OCI-LY7 (cell line): ENCODE measurements around the gene GRIK1. TPM values are rescaled to one million over a fixed set of nuclear protein-coding genes. Genes with fewer than 3 reads are reported as not detected.

Experiments
- BruUV-seq: library from RNA; stranded (reverse); fragments of 400-500 nt; replicated peaks from 2 replicates; lab custom pipeline; 2021; lab: Mats Ljungman, UMichigan
- CTCF ChIA-PET: fragments of 300-600 bp; sonication (Branson Sonifier 250); formaldehyde crosslinking; loops from one replicate; lab custom pipeline; 2022; ENCODE audit warnings: antibody characterized with exemption; ENCODE audit not compliant: unreplicated experiment; lab: Charles Lee
- POLR2A ChIA-PET: fragments of 300-600 bp; sonication (Branson Sonifier 250); formaldehyde crosslinking; loops from one replicate; lab custom pipeline; 2022; ENCODE audit warnings: antibody characterized with exemption; lab: Charles Lee
- DNase-seq: peaks from one replicate; pipeline ENCODE4 v3.0.0-alpha.2; 2015; ENCODE audit warnings: low spot score
- H2AFZ ChIP-seq: fragments of 200-600 bp; sonication (generic), shearing (Covaris generic); 2 replicates; pipeline ENCODE4 v1.6.1; 2014; ENCODE audit warnings: mild to moderate bottlenecking, antibody characterized with exemption, low read length, moderate library complexity
- H3K27ac ChIP-seq: fragments of 200-600 bp; sonication (generic); 2 replicates; pipeline ENCODE4 v1.5.1; 2014; ENCODE audit warnings: mixed run types, low read depth, mild to moderate bottlenecking, moderate library complexity, low read length, inconsistent platforms; ENCODE audit not compliant: poor library complexity, severe bottlenecking
- H3K36me3 ChIP-seq: fragments of 200-600 bp; sonication (generic); 2 replicates; pipeline ENCODE4 v1.6.1; 2014; ENCODE audit warnings: mild to moderate bottlenecking, antibody characterized with exemption, low read length, moderate library complexity, mixed read lengths; ENCODE audit not compliant: insufficient read depth
- H3K4me1 ChIP-seq: fragments of 200-600 bp; sonication (generic); 2 replicates; pipeline ENCODE4 v1.5.1; 2014; ENCODE audit warnings: mild to moderate bottlenecking, low read length; ENCODE audit not compliant: insufficient read depth, poor library complexity, severe bottlenecking
- H3K4me2 ChIP-seq: fragments of 200-600 bp; sonication (generic); 2 replicates; pipeline ENCODE4 v1.6.1; 2014; ENCODE audit warnings: mild to moderate bottlenecking, low read length
- H3K4me3 ChIP-seq: fragments of 200-600 bp; sonication (generic); 2 replicates; pipeline ENCODE4 v1.5.1; 2014; ENCODE audit warnings: mild to moderate bottlenecking, low read depth, low read length; ENCODE audit not compliant: poor library complexity, severe bottlenecking
- H3K79me2 ChIP-seq: fragments of 200-600 bp; sonication (generic); 2 replicates; pipeline ENCODE4 v1.6.1; 2016; ENCODE audit warnings: low read depth, mild to moderate bottlenecking, low read length, moderate library complexity, mixed read lengths; ENCODE audit not compliant: insufficient read depth
- H3K9me2 ChIP-seq: fragments of 200-600 bp; sonication (generic); 2 replicates; pipeline ENCODE4 v1.6.1; 2016; ENCODE audit warnings: mild to moderate bottlenecking, low read length, mixed read lengths; ENCODE audit not compliant: insufficient read depth
- H3K9me3 ChIP-seq: fragments of 200-600 bp; sonication (generic); 2 replicates; pipeline ENCODE4 v1.6.1; 2014; ENCODE audit warnings: mild to moderate bottlenecking, mixed run types, low read length, mixed read lengths
- H4K20me1 ChIP-seq: fragments of 200-600 bp; sonication (generic); 2 replicates; pipeline ENCODE4 v1.6.1; 2014; ENCODE audit warnings: mild to moderate bottlenecking, antibody characterized with exemption, low read length, moderate library complexity, mixed read lengths; ENCODE audit not compliant: insufficient read depth
- CTCF ChIP-seq: fragments of 200-600 bp; sonication (generic); conservative IDR thresholded peaks from 2 replicates; pipeline ENCODE4 v1.5.1; 2014; ENCODE audit warnings: mild to moderate bottlenecking, antibody characterized with exemption, low read length, moderate library complexity, mixed read lengths
- EZH2phosphoT487 ChIP-seq: fragments of 200-600 bp; sonication (generic); IDR thresholded peaks from 2 replicates; pipeline ENCODE4 v1.6.1; 2018; ENCODE audit warnings: low read depth, borderline replicate concordance, mild to moderate bottlenecking, mixed run types, antibody characterized with exemption, low read length, moderate library complexity, mixed read lengths
- intact Hi-C: fragments of 100-400 bp; cut with micrococcal nuclease; formaldehyde crosslinking; loops from one replicate; pipeline ENCODE4 v1.10.0; 2022; ENCODE audit not compliant: unreplicated experiment
- total RNA-seq, 2 experiments: library from RNA; depleted of rRNA in 1 of 2; stranded (reverse); fragments of >200 nt in 1 of 2; shearing (Covaris generic) in 1 of 2; gene quantifications; 2 replicates each; pipeline ENCODE4 v1.2.3, GENCODE V29; 2014 to 2022

Gene GRIK1
- total RNA-seq, 2 experiments from 2014 or later: 4.1 TPM; not detected in 1

- no peak overlapping the region for H3K27ac ChIP-seq
- CTCF ChIA-PET: no interaction called here
- intact Hi-C loops: no loop called here
Observed at GRCh38 chr21:29953690-29954089, 13.9 kb upstream of the GRIK1 start.

GRCh38 chr21:29953072-29953471, 13.3 kb upstream of the GRIK1 start:
- Histone ChIP-seq H4K20me1 (no peaks in the 10 kb centered on the region), H3K4me3 (no peak overlapping the region), H3K9me3 (no peaks in the 10 kb centered on the region), H3K4me2 (no peak overlapping the region), H3K36me3 (no peaks in the 10 kb centered on the region), H3K4me1 (no peaks in the 10 kb centered on the region), H2AFZ (no peak overlapping the region), H3K79me2 (no peaks in the 10 kb centered on the region), H3K9me2 (no peaks in the 10 kb centered on the region), H3K27ac (no peak overlapping the region)
- POLR2A ChIA-PET: interaction anchor here (0.7 to 1.2 kb wide), 2 partner anchors 11 to 64 kb away, joined by 3 to 7 read pairs; no protein-coding TSS in a partner anchor
- intact Hi-C loops: no loop called here
- CTCF ChIA-PET: no interaction called here
- BruUV-seq: no TSS peak
- no peak for DNase-seq
- TF ChIP-seq EZH2phosphoT487 (no peak), CTCF (no peak)

More at GRCh38 chr21:29953690-29954089, 13.9 kb upstream of the GRIK1 start:
- Histone ChIP-seq H3K4me2 (no peak overlapping the region), H3K36me3 (no peaks in the 10 kb centered on the region), H3K9me2 (no peaks in the 10 kb centered on the region), H4K20me1 (no peaks in the 10 kb centered on the region), H3K4me1 (no peaks in the 10 kb centered on the region), H3K9me3 (no peaks in the 10 kb centered on the region), H3K79me2 (no peaks in the 10 kb centered on the region), H2AFZ (no peak overlapping the region), H3K4me3 (no peak overlapping the region)
- POLR2A ChIA-PET: no interaction called here
- DNase-seq: no peak
- TF ChIP-seq EZH2phosphoT487: no peak
- BruUV-seq: no TSS peak

- no peak overlapping the region for H3K4me3 ChIP-seq
- no peak overlapping the region for H2AFZ ChIP-seq
- ChIA-PET POLR2A (interaction anchor here (0.7 to 1.2 kb wide), 3 partner anchors 62 to 93 kb away, joined by 3 to 5 read pairs (median 3); no protein-coding TSS in a partner anchor), CTCF (no interaction called here)
- H3K27ac ChIP-seq: no peak overlapping the region
- no peaks in the 10 kb centered on the region for H3K79me2 ChIP-seq
- intact Hi-C loops: no loop called here
- no peaks in the 10 kb centered on the region for H3K9me2 ChIP-seq
- H4K20me1 ChIP-seq: no peaks in the 10 kb centered on the region
- DNase-seq: no peak
- BruUV-seq: no TSS peak
- no peaks in the 10 kb centered on the region for H3K4me1 ChIP-seq
- H3K36me3 ChIP-seq: no peaks in the 10 kb centered on the region
- TF ChIP-seq EZH2phosphoT487: no peak
- TF ChIP-seq CTCF: no peak
- no peak overlapping the region for H3K4me2 ChIP-seq
- H3K9me3 ChIP-seq: no peaks in the 10 kb centered on the region
Observed at GRCh38 chr21:29951911-29952310, 12.1 kb upstream of the GRIK1 start.
